GM12878 (cell line): ENCODE results near the gene AGMAT. TPM values are rescaled to one million over a fixed set of nuclear protein-coding genes. Genes with fewer than 3 reads are reported as not detected.

Experiments
- ATAC-seq: fragments of 200-7000 bp; cut with Tn5 transposase; 3 replicates; pipeline ENCODE4 v1.9.1; 2020; ENCODE audit warnings: mild to moderate bottlenecking, moderate library complexity
- BruUV-seq: library from RNA; stranded (reverse); fragments of 400-500 nt; replicated peaks from 2 replicates; lab custom pipeline; 2021; lab: Mats Ljungman, UMichigan
- CTCF ChIA-PET: fragments of 300-600 bp; sonication (Branson Sonifier 250); formaldehyde crosslinking; extraction: SDS; loops from one replicate; lab custom pipeline; 2021; ENCODE audit warnings: inconsistent platforms; lab: Yijun Ruan, JAX
- POLR2A ChIA-PET: fragments of 350-600 bp; formaldehyde crosslinking; extraction: SDS; loops from one replicate; lab custom pipeline; 2021; ENCODE audit warnings: inconsistent platforms; lab: Charles Lee
- RAD21 ChIA-PET: fragments of 300-600 bp; sonication (Branson Sonifier 250); formaldehyde crosslinking; loops from one replicate; lab custom pipeline; 2023; ENCODE audit warnings: antibody characterized with exemption; ENCODE audit not compliant: unreplicated experiment; lab: Charles Lee
- SMC1A ChIA-PET: fragments of 300-600 bp; sonication (Branson Sonifier 250); formaldehyde crosslinking; loops from one replicate; lab custom pipeline; 2023; ENCODE audit not compliant: unreplicated experiment, uncharacterized antibody; lab: Charles Lee
- DNase-seq: peaks from one replicate; pipeline ENCODE4 v3.0.0-alpha.2; 2011; ENCODE audit warnings: low read depth, low spot score
- FAIRE-seq: peaks from 3 replicates; lab custom pipeline; 2011; peaks lifted over from hg19 to GRCh38; lab: Jason Lieb, UNC
- H2AFZ ChIP-seq: 2 replicates; pipeline ENCODE4 v1.6.0; 2011; ENCODE audit warnings: low read depth, low read length, control low read depth; ENCODE audit not compliant: control insufficient read depth
- H3K27ac ChIP-seq: 2 replicates; pipeline ENCODE4 v1.5.1; 2011; ENCODE audit warnings: control low read depth; ENCODE audit not compliant: control insufficient read depth, insufficient read depth
- H3K27me3 ChIP-seq, 2 experiments: replicated peaks in 1 of 2; 2 replicates each; pipeline versions ENCODE4 v1.6.0 to v1.6.1; 2011; ENCODE audit warnings: low read length in 1 of 2; ENCODE audit not compliant: control insufficient read depth in 2 of 2, insufficient read depth in 2 of 2
- H3K36me3 ChIP-seq, 2 experiments: 2 replicates each; pipeline ENCODE4 v1.5.1; 2011; ENCODE audit warnings: low read length in 1 of 2; ENCODE audit not compliant: control insufficient read depth in 2 of 2, insufficient read depth in 2 of 2
- H3K4me1 ChIP-seq: 2 replicates; pipeline ENCODE4 v1.6.1; 2011; ENCODE audit warnings: mild to moderate bottlenecking, low read length, moderate library complexity, mixed read lengths; ENCODE audit not compliant: control insufficient read depth, insufficient read depth
- H3K4me2 ChIP-seq: 2 replicates; pipeline ENCODE4 v1.6.0; 2011; ENCODE audit warnings: control low read depth; ENCODE audit not compliant: control insufficient read depth, insufficient read depth
- H3K4me3 ChIP-seq: fragments of 200-600 bp; sonication (generic); 2 replicates; pipeline ENCODE4 v1.5.1; 2016
- H3K79me2 ChIP-seq: 2 replicates; pipeline ENCODE4 v1.6.0; 2011; ENCODE audit warnings: low read length; ENCODE audit not compliant: control insufficient read depth, insufficient read depth
- H3K9ac ChIP-seq: 2 replicates; pipeline ENCODE4 v1.8.0; 2011; ENCODE audit warnings: low read length, control low read depth, mixed read lengths; ENCODE audit not compliant: control insufficient read depth, insufficient read depth
- H3K9me3 ChIP-seq: replicated peaks from 3 replicates; pipeline ENCODE4 v1.5.1; 2011; ENCODE audit warnings: mild to moderate bottlenecking, low read length; ENCODE audit not compliant: control insufficient read depth, insufficient read depth
- H4K20me1 ChIP-seq: 2 replicates; pipeline ENCODE4 v1.6.0; 2011; ENCODE audit not compliant: control insufficient read depth, insufficient read depth
- ATF2 ChIP-seq: IDR thresholded peaks from 2 replicates; pipeline ENCODE4 v1.6.1; 2012; ENCODE audit warnings: low read length, inconsistent platforms
- ETV6 ChIP-seq, 2 experiments: fragments of 450-650 bp in 1 of 2; IDR thresholded peaks in 1 of 2; conservative IDR thresholded peaks in 1 of 2; 2 replicates each; pipeline ENCODE4 v1.6.1; 2014; ENCODE audit warnings: antibody characterized with exemption in 1 of 2, borderline replicate concordance in 1 of 2, low read depth in 1 of 2, mild to moderate bottlenecking in 1 of 2, moderate library complexity in 1 of 2
- GABPA ChIP-seq: IDR thresholded peaks from 2 replicates; pipeline ENCODE4 v1.6.1; 2014; ENCODE audit warnings: antibody characterized with exemption, low read depth, mild to moderate bottlenecking, inconsistent platforms
- IRF5 ChIP-seq: fragments of 450-650 bp; IDR thresholded peaks from 2 replicates; pipeline ENCODE4 v1.6.1; 2017; ENCODE audit warnings: borderline replicate concordance
- NBN ChIP-seq: fragments of 450-650 bp; IDR thresholded peaks from 2 replicates; pipeline ENCODE4 v1.6.1; 2016
- NFIC ChIP-seq: IDR thresholded peaks from 2 replicates; pipeline ENCODE4 v1.6.1; 2012; ENCODE audit warnings: low read depth, mild to moderate bottlenecking, inconsistent platforms, low read length, moderate library complexity
- RELB ChIP-seq: fragments of 450-650 bp; IDR thresholded peaks from 2 replicates; pipeline ENCODE4 v1.6.1; 2017; ENCODE audit warnings: low read depth, mild to moderate bottlenecking, moderate library complexity
- SPI1 ChIP-seq: IDR thresholded peaks from 2 replicates; pipeline ENCODE4 v1.6.1; 2011; ENCODE audit warnings: low read depth, mild to moderate bottlenecking, low read length, moderate library complexity, borderline replicate concordance; ENCODE audit not compliant: insufficient read depth
- WGBS: methylation state at CpG from one replicate; pipeline ENCODE4 v1.1.6; 2016; ENCODE audit warnings: low lambda C conversion rate; ENCODE audit not compliant: insufficient replicate concordance, insufficient coverage; ENCODE audit errors: missing lambda C conversion rate; 5-methylcytosine and 5-hydroxymethylcytosine counted together
- in situ Hi-C: fragments of 300-500 bp; cut with MboI; formaldehyde crosslinking; loops from 9 replicates; pipeline ENCODE4 v1.14.3; 2018; ENCODE audit warnings: mixed read lengths
- intact Hi-C: fragments of 100-400 bp; cut with micrococcal nuclease; formaldehyde crosslinking; loops from one replicate; pipeline ENCODE4 v1.14.2; 2022; ENCODE audit not compliant: unreplicated experiment
- polyA plus RNA-seq, 11 experiments: library from polyadenylated mRNA; depleted of rRNA in 4 of 11; unstranded in 6 of 11; stranded (reverse) in 5 of 11; fragments of >200 nt; fragmentation: Nextera tagmentation in 4 of 11; fragmentation: Illumina TruSeq in 1 of 11; extraction: Ambion mirVana in 4 of 11; extraction: Trizol in 1 of 11; gene quantifications; 1 replicate in 1 of 11; 2 replicates in 10 of 11; pipeline versions ENCODE4 v1.2.1 to v1.2.3, GENCODE V29; 2011 to 2016; ENCODE audit warnings: inconsistent platforms in 2 of 11, missing spikeins in 2 of 11, low read depth in 1 of 11
- total RNA-seq, 4 experiments: library from RNA; depleted of rRNA in 3 of 4; stranded (reverse); fragments of >200 nt in 3 of 4; fragmentation: Illumina TruSeq in 1 of 4; extraction: Trizol in 1 of 4; gene quantifications; 2 replicates each; pipeline versions ENCODE4 v1.2.1 to v1.2.3, GENCODE V29; 2013 to 2021

AGMAT gene
- total and polyA plus RNA-seq, 10 of the 15 experiments (the other 5 are each of a cell fraction or from before 2014, with no cell fraction given) = 0.47 to 7.9 (median 4.7) TPM

- Histone ChIP-seq H3K4me3 (peak overlapping the region; percentile 70), H3K4me1 (peaks cover 14% of the 10 kb centered on the region), H3K27me3 (no peaks in the 10 kb centered on the region), H3K9ac (peak overlapping the region; percentile 59), H3K36me3 (no peaks in the 10 kb centered on the region), H3K4me2 (peak overlapping the region; percentile 91), H2AFZ (peak overlapping the region; percentile 95), H4K20me1 (no peaks in the 10 kb centered on the region), H3K27ac (peak overlapping the region; percentile 92), H3K9me3 (no peaks in the 10 kb centered on the region), H3K79me2 (peaks cover 41% of the 10 kb centered on the region)
- DNase-seq (no peak), ATAC-seq (peak; percentile 12), FAIRE-seq (no peak)
- intact Hi-C loops (loop anchor here (2.0 to 5.0 kb wide), 2 partner anchors 81 to 90 kb away; partner anchors contain the start of gene DNAJC16), in situ Hi-C loops (no loop called here)
- POLR2A ChIA-PET = interaction anchor here (0.5 to 2.5 kb wide), 5 partner anchors 11 to 289 kb away, joined by 3 to 18 read pairs (median 4); no protein-coding TSS in a partner anchor
- 0 out of 2 replicates have a peak, but pooled peaks have one; percentile 8 for TF ChIP-seq SPI1
- no peak for TF ChIP-seq IRF5
- TF ChIP-seq NFIC = 0 out of 2 replicates have a peak, but pooled peaks have one; percentile 32
- TF ChIP-seq GABPA = 0 out of 2 replicates have a peak, but pooled peaks have one; percentile 12
- no peak; the same call in 1 of the 2 replicates for TF ChIP-seq NBN
- 0 out of 4 replicates have a peak, but pooled peaks of 1 of the 2 experiments have one; percentile 17 for TF ChIP-seq ETV6 (conservative IDR thresholded peaks at IDR 0.05 in 1 of 2, IDR thresholded peaks at IDR 0.05 in 1 of 2; ENCODE audit: borderline replicate concordance in 1 of 2, low read depth in 1 of 2)
- no peak for TF ChIP-seq ATF2
- peak; percentile 69; the same call in 1 of the 2 replicates for TF ChIP-seq RELB
- BruUV-seq = TSS peak; percentile 93
- RAD21 ChIA-PET = interaction anchor here (0.7 kb wide), 1 partner anchor 81 kb away, joined by 3 read pairs; no protein-coding TSS in a partner anchor
- CTCF ChIA-PET = interaction anchor here (0.6 to 1.5 kb wide), 3 partner anchors 13 to 125 kb away, joined by 3 read pairs; no protein-coding TSS in a partner anchor
- SMC1A ChIA-PET = interaction anchor here (0.6 to 0.9 kb wide), 2 partner anchors 23 to 345 kb away, joined by 3 read pairs; no protein-coding TSS in a partner anchor
- WGBS = 29% methylated on average over 16 of the region's 16 CpGs
These were observed 31.7 kb upstream of the AGMAT start for GRCh38 chr1:15616373-15617172.
